HG03432 (cell line): Measurements from ENCODE around the gene HAUS7.

Source experiments
- ATAC-seq: cut with Tn5 transposase; IDR thresholded peaks from one replicate; pipeline ENCODE4 v1.9.1; 2021; ENCODE audit warnings: mild to moderate bottlenecking, moderate library complexity; ENCODE audit not compliant: unreplicated experiment

HAUS7 gene

DNA sequence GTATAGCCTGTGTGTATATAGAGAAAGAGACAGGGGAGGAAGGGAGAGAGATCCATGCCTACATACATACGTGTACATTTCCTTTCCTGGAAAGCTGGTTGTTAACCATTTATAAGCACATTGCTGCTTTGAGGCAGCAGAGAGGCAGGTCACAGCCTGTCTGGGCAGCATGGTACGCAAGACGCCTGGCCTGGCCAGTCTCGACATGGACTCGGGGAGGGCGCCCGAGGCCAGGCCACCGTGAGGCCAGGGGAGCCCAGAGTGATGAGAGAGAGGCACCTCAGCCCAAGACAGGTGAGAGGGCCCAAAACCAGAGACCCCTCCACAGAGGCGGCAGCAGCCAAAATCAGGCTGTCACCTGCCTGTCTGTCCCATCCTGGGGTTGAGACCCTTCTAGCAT lies 28.4 kb downstream of the HAUS7 start:
- ATAC-seq: no peak

GRCh38 chrX:153441296-153441695 lies 29.1 kb downstream of the HAUS7 start:
- ATAC-seq: no peak

DNA sequence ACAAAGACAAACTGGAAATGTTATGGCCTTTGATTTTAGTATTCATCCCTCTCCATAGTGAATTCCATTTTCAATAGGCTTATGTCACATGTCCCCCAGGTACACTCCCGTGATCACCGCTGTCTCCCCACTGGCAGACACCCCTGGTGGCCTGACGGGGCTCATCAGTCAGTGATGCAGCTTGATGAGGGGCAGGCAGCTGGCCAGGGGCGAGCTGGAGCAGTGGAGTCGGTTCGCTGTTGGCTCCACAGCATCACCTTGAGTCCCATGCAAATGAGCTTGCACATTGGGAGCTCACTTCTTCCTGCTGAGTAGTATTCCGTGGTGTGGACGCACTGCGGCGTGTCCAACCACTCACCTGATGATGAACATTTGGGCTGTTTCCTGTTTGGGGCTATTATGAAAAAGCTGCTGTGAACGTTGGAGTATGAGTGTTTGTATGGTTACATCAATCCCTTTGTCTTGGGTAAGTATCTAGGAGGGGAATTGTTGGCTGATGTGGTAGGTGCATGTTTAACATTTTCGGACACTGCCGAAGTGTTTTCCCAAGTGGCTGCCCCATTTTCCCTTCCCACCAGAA lies 29.7 kb downstream of the HAUS7 start:
- ATAC-seq: no peak

GRCh38 chrX:153439977-153440376 lies 30.4 kb downstream of the HAUS7 start:
- ATAC-seq: no peak

GRCh38 chrX:153438532-153438931 lies 31.8 kb downstream of the HAUS7 start:
- ATAC-seq: no peak

- ATAC-seq: no peak
Measured at GRCh38 chrX:153435845-153436244, 34.5 kb downstream of the HAUS7 start.

GRCh38 chrX:153434801-153435200 lies 35.6 kb downstream of the HAUS7 start:
- no peak for ATAC-seq

- ATAC-seq: no peak
Measured at GRCh38 chrX:153433781-153434285, 36.5 kb downstream of the HAUS7 start.

DNA sequence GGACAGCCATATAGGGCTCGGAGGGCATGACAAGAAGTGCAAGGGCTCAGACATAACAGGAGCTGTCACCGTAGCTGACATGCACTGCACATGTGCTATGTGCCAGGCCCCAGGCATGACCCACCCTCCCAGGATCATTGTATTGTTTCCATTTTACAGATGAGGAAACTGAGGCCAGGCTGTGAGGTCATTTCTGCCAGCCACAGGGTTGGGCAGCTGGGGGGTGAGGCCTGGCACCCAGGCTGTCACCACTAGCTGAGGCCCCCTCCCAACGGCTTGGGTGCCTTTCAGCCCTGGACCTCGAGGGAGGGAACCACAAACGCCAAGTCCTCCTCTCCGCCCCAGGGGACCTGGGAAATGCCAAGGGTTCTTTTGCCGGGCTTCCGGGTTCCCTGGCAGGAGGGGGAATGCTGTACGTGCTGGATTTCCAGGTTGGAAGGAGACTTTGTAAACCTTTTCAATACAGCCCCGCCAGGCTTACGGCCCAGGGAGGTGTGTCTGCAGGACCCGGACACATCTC lies 37.2 kb downstream of the HAUS7 start:
- ATAC-seq: no peak

GRCh38 chrX:153430796-153431195 lies 39.6 kb downstream of the HAUS7 start:
- no peak for ATAC-seq

- ATAC-seq: no peak
Measured at GRCh38 chrX:153426204-153426603, 44.2 kb downstream of the HAUS7 start.

DNA sequence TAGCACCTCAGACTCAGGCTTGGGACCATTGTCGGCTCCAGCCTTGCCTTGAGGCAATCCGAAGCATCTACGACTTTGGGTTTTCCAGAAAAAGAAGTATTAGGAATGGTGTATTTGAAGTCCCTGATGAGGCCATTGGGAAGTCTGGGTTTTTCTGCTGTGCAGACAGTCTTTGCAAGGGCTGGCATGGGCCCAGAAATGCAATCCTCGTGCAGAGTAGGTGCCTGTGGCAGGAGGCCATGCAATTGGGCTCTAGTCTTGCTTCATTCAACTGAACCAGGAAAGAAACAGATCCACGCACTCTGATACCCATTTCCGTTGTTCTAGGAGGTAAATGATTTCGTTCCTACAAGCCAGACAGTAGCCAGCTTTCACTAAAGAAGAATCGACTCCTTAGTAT lies 46.7 kb downstream of the HAUS7 start:
- no peak for ATAC-seq

DNA sequence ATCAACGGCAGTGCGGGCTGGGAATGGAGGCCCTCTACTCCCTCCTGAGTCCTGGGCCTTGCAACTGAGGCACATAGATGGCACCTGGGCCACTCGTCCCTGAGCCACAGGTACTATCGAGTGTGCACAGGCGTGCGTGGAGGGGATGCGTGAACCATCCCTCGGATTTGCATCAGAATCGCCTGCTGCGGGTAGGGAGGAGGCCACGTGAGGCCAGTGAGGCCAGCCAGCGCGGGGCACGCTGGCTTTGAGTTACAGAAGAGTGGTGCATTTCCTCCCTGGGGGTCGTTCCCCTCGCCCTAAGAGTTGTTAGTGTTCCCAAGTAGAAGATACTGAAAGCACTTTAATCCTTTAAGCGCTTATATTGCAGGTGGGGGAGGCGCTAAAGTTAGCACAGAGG lies 48.5 kb downstream of the HAUS7 start:
- ATAC-seq: no peak

DNA sequence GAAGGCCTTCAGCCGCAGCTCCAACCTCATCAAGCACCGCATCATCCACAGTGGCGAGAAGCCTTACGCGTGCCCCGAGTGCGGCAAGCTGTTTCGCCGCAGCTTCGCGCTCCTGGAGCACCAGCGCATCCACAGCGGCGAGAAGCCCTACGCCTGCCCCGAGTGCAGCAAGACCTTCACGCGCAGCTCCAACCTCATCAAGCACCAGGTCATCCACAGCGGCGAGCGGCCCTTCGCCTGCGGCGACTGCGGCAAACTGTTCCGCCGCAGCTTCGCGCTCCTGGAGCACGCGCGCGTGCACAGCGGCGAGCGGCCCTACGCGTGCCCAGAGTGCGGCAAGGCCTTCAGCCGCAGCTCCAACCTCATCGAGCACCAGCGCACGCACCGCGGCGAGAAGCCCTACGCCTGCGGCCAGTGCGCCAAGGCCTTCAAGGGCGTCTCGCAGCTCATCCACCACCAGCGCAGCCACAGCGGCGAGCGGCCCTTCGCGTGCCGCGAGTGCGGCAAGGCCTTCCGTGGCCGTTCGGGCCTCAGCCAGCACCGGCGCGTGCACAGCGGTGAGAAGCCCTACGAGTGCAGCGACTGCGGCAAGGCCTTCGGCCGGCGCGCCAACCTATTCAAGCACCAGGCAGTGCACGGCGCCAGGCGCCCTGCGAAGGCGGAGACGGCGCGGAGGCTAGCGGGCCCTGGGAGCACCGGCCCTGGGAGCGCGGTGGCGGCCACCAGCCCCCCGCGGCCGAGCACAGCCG lies 49.4 kb downstream of the HAUS7 start:
- ATAC-seq: no peak

GRCh38 chrX:153417637-153418036 lies 52.7 kb downstream of the HAUS7 start:
- ATAC-seq: no peak

GRCh38 chrX:153416781-153417450 lies 53.5 kb downstream of the HAUS7 start:
- no peak for ATAC-seq

DNA sequence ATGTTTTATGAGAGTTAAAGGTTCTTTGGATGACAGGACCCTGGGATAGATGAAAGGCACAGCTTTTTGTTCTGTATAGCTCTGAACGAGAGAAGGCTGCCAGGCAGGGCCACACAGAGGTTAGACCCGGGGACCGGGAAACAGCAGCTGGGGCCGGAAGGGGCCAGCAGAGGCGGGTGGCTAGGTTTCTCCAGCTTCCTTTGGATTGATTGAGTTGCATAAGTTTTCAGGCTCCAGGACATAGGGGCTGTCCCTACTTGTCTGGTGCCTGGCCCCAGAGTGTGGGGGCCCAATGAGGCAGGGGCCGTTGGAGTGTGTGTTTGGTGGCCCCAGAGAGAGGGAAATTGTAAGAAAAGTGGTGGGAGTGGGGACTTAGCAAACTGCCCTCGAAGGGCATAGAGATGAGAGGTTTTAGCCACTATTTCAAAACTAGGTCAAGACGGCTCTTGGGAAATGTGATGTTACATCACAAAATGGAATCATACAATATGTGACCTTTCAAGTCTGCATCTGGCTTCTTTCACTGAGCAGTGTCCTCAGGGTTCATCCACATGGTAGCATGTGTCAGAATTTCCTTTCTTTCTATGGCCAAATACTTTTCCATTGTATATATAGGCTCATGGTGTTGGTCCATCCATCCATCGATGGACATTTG lies 55.4 kb downstream of the HAUS7 start:
- ATAC-seq: no peak

- no peak for ATAC-seq
Measured at GRCh38 chrX:153413731-153414130, 56.6 kb downstream of the HAUS7 start.

- ATAC-seq: no peak
Measured at GRCh38 chrX:153412746-153413720, 57.3 kb downstream of the HAUS7 start.

DNA sequence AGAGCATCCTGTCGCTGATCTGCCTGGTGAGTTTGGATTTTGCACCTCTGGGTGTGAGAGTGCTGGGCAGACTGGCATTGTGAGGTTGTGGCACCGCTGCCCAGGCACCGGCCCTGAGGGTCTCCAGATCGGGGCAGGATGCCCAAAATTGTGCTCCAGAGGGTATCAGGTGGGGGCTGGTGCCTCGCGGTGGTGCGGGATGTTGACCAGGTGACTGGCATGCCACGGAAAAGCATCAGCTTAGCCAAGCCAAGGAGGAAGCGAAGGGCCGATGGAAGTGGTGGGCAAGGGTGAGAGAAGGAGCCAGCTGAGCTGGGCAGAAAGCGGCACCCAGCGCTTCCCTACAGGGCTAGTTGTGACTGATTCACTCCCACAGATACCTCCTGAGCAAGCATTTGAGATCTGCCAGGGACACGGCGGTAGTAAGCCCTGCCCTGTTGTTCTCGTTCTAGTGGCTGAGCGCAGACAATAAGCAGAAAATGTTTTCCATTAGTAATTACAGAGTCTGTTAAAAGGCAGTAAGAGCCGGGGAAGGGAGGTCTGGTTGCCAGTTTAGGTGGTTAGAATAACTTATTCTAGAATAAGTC lies 58.3 kb downstream of the HAUS7 start:
- no peak for ATAC-seq
